ENCODE measurements around the gene ADPRS.
A peak's percentile ranks its signal among the peaks of the same experiment; 100 is the strongest.

The ADPRS gene
- total RNA-seq, result 42.9 to 50.9 reads per million in 2 experiments

DNA sequence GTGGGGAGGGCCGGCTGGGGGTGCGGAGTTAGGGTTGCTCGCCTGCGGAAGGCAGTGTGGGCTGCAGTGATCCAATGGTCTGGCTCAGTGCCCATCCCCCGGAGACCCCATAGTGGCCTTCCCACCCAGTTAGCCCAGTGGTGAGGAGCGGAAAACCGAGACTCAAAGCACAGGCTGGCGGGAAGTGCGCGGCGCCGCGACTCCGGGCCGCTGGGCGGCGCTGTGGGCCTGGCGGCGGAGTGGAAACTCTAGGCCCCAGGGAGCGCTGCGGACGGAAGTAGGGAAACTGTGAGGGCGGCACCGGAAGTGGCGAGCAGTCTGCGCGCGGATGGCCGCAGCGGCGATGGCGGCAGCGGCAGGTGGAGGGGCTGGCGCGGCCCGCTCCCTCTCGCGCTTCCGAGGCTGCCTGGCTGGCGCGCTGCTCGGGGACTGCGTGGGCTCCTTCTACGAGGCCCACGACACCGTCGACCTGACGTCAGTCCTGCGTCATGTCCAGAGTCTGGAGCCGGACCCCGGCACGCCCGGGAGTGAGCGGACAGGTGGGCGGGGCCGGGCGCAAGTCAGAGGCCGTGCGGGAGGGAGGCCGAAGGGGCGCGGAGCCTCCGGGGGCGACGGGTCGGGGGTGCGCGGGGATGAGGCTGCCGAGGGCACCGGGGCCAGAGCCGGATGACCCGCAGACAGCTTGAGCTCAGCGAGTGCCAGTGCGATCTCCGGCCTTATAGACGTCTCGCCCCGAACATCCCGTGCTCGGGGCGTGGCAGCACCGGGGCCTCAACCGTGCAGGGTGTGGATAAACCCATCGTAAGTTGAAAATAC lies at the start of gene ADPRS:
TSS of gene ADPRS (plus strand) at position 316 of the 816 bp plus-strand sequence. CDS start at position 329, 13 bp downstream.
- peak; percentile 85 for DNase-seq (ENCODE audit: low read depth)

DNA sequence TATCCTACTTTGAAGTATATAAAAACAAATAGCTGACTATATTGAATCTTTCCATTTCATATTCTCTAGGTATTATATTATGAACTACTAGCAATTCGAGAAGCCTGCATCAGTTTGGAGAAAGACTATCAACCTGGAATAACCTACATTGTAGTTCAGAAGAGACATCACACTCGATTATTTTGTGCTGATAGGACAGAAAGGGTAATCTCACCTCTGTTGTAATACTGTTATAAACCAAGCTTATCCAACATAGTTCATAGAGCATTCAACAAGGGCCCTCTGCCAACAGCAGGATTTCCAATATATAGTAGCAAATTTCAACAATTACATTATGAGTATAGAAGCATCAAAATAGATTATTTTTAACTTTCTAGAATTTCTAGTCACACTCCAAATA lies 48.5 kb upstream of the ADPRS start:
- no peak for DNase-seq (ENCODE audit: low read depth)

DNA sequence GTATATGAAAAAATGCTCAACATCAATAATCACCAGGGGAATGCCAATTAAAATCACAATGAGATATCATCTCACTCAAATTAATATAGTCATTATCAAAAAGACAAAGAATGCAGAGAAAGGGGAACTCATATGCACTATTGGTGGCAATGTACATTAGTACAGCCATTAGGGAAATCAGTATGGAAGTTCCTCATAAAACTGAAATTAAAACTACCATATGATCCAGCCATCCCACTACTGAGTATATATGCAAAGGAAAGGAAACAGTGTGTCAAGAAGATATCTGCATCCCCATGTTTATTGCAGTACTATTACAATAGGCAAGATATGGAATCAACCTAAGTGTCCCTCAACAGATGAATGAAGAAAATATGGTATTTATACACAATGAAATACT lies 36.9 kb upstream of the ADPRS start:
- no peak for DNase-seq (ENCODE audit: low read depth)

- no peak for DNase-seq (ENCODE audit: low read depth)
These were observed 34.7 kb upstream of the ADPRS start for GRCh38 chr1:36053978-36054377.

DNA sequence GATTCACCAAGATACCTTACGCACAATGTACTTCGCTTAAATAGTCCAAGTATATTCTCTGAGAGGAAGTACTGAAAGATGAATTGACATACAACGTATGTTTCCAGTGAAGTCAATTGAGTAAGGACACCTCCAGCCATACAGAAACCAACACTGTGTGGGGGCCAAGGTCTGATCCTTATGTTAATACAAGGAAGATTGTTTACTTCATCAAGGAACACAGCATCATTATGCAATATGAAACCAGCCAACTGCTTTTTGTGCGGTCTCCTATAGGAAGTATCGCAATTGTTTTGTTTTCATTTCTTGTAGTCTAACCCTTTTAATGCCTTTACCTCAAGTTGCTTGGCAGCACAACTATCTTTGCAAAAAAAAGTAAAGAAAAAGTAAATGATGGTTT lies 33.0 kb upstream of the ADPRS start:
- no peak for DNase-seq (ENCODE audit: low read depth)

DNA sequence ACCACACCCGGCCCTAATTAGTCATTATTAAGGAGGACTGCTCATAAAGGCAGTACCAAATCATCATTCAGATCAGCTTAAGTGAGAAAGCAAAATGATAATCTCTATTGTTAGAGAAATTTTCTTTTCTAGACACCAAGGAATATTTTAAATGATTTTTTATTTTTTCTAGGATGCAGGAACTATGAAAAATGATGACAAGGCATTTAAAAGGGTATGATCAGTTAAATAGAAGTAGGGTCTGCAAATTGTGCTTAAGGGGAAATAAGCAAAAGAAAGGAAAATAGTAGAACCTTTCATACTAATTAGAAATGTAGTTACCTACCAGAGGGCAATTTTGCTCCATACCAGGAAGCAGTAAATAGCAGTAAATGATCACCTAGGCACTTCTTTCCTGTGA lies 26.4 kb upstream of the ADPRS start:
- DNase-seq (ENCODE audit: low read depth), result no peak

DNA sequence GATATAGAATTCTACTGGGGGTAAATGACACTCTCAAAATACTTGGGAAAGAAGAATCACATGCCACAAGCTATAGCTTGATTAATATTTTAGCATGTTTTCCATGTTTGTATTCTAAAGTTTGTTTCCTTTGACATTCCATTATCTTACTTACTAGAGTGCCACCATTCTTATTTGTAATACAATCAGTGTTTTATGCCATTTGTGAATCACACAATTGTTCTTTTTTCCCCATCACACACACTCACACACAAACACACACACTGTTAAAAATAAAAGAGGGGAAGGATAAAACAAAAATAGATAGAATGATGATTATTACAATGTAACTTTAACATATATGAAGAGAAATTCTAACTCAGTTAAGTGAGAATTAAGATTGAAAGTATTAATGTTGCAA lies 20.8 kb upstream of the ADPRS start:
- no peak for DNase-seq (ENCODE audit: low read depth)

DNA sequence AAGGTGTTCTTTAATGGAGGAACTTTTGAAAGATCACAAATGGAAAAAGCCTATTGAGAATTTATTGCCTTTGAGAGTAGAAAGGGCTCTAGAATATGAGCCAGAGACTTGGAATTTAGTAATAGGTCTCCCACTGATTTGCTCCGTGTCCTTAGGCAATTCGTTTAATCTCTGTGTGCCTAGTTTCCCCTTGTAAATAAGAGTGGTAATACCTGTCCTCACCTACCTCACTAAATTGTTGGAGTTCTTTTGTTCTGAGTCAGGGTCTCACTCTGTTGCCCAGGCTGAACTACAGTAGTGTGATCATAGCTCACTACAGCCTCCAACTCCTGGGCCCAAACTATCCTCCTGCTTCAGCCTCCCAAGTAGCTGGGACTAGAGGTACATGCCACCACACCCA lies 19.8 kb upstream of the ADPRS start:
- DNase-seq (ENCODE audit: low read depth), result no peak

GRCh38 chr1:36070349-36070748 lies 18.3 kb upstream of the ADPRS start:
- no peak for DNase-seq (ENCODE audit: low read depth)

GRCh38 chr1:36076979-36077573 lies 11.6 kb upstream of the ADPRS start:
- DNase-seq (ENCODE audit: low read depth), result no peak

GRCh38 chr1:36080236-36080635 lies 8.5 kb upstream of the ADPRS start:
- no peak for DNase-seq (ENCODE audit: low read depth)

DNA sequence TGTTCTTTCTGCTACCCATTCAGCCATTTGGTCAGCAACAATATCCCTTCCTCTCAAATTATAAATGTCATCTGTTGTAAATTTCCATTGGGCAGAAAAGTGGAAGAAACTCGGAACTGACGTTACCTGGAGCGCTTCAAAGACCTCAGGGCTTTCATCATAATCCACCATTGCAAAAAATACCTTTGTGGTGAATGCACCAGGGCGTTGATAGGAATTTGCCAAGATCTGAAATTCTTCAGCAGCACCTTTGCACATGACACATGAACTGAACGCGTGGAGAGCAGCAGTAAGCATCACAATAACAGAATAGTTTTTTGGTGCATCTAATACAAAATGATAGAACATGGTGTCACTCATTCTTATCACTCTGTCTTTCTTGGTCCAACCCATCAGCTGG lies 7.9 kb upstream of the ADPRS start:
- DNase-seq (ENCODE audit: low read depth), result no peak

- DNase-seq (ENCODE audit: low read depth), result no peak
These were observed 6.7 kb upstream of the ADPRS start for GRCh38 chr1:36081926-36082485.

GRCh38 chr1:36083219-36083618 lies 5.5 kb upstream of the ADPRS start:
- DNase-seq (ENCODE audit: low read depth), result no peak

- DNase-seq (ENCODE audit: low read depth), result no peak
These were observed 4.8 kb upstream of the ADPRS start, which contains the start of gene TEKT2 for GRCh38 chr1:36083635-36084496. Gene TEKT2, plus strand, starts transcription at chr1:36084094. Its CDS starts 828 bp downstream, at chr1:36084922.

DNA sequence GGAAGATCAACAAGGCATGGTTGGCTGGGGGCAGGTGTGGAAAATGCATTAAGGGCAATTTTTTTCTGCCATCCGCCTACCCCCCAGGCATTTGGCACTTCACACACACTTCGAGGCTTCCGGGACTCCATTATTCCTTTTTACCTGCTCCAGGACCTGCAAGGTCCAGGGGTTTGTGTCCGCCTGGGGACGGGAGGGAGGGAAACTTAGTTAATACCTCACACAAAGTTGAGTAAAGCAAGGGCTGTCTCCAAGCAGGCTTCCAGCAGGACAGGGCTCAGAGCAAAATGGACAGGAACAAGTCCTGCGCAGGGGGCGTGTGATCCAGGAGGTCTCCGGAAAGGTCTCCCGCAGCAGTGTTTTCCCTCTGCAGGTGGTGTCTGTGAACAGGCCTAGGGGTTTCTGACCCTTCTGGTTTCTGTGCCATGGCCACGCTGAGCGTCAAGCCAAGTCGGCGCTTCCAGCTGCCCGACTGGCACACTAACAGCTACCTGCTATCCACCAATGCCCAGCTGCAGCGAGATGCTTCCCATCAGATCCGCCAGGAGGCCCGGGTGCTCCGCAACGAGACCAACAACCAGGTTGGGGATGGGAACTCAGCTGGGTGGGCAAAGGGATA lies 4.1 kb upstream of the ADPRS start:
- no peak for DNase-seq (ENCODE audit: low read depth)

- DNase-seq (ENCODE audit: low read depth), result no peak
These were observed 3.6 kb upstream of the ADPRS start for GRCh38 chr1:36085126-36085525.

GRCh38 chr1:36085686-36086526 lies 2.8 kb upstream of the ADPRS start:
- no peak for DNase-seq (ENCODE audit: low read depth)

DNA sequence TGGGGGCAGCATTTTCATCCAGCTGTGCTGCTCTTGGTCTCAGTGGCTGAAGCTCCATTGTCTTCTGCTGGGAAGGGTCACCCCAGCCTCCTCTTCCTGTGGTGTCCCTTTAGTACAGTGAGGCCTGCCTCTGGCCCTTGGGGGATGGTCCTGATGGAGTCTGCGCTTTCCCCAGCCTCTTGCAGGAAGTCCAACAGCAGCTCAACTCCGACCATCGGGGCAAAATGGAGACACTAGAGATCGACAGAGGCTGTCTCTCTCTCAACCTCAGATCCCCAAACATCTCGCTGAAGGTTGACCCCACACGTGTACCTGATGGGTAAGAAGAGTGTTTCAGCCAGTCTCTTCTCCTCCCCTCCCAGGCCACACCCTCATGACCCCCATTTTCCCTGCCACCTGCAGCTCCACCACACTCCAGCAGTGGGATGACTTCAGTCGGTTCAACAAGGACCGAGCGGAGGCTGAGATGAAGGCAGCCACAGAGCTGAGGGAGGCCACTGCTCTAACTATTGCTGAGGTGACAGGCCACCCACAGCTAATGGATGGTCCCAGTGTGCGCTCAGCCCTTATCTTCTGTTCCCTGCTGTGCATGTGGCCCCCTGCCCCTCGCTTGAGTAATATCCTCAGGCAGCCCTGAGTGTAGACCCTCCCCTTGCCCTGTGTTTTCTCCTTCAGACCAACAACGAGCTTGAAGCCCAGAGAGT lies 2.0 kb upstream of the ADPRS start:
- no peak for DNase-seq (ENCODE audit: low read depth)

All from T follicular helper cell (primary cell).